ENCODE results near the gene TRDN. TPM values are rescaled to one million over a fixed set of nuclear protein-coding genes. Genes with fewer than 3 reads are reported as not detected.
A peak's percentile ranks its signal among the peaks of the same experiment; 100 is the strongest.

The TRDN gene
- total RNA-seq, 1 donor from 2014 or later: 0.06 TPM

DNA sequence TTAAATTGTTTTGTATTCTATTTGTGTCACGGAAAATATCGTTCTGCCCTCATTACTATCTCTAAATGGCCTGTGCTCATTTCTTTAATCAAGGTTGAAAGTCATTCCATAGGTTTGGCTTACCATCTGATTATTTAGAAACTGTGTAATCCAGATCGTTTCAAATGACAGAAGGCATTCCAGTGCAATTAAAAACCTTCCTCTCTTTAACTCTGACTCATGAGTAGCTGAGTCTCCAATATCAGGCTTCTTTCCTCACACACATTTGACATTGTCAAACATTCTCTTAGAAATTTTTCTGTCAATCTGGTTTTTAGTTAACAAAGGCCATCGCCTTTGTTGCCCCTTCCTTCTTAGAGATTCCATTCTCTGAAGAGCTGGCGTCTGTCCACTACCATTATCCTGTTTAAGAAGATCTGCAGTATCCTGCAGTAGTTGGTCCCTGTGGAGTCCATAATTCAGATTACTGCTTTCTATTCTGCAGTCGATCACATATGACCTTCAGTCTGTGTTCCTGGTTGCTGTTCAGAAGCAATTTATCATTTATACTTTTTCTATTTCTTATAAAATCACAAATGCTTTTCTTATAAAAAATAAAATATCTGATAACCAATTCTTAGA is 3.9 kb upstream of the TRDN start:
- H3K9ac ChIP-seq: no peak overlapping the region
- no peaks in the 10 kb centered on the region for H3K27me3 ChIP-seq
- no peaks in the 10 kb centered on the region for H3F3A ChIP-seq (ENCODE audit: low read depth)
- no peaks in the 10 kb centered on the region for H3K79me2 ChIP-seq (ENCODE audit: low read depth)
- Mint-ChIP-seq H3K4me1 (peaks cover 32% of the 10 kb centered on the region), H3K27me3 (ENCODE audit: insufficient read depth, low read depth) (no peaks in the 10 kb centered on the region), H3K4me3 (no peak overlapping the region), H3K27ac (peak overlapping the region; percentile 23), H3K36me3 (no peaks in the 10 kb centered on the region), H3K9me3 (peaks cover 3% of the 10 kb centered on the region)
- no peak overlapping the region for H3K4me3 ChIP-seq
- TF ChIP-seq EZH2 (IDR thresholded peaks at IDR 0.05) (no peak), EZH2phosphoT487 (IDR thresholded peaks at IDR 0.05) (no peak)
- TF ChIP-seq, protein P1, sequence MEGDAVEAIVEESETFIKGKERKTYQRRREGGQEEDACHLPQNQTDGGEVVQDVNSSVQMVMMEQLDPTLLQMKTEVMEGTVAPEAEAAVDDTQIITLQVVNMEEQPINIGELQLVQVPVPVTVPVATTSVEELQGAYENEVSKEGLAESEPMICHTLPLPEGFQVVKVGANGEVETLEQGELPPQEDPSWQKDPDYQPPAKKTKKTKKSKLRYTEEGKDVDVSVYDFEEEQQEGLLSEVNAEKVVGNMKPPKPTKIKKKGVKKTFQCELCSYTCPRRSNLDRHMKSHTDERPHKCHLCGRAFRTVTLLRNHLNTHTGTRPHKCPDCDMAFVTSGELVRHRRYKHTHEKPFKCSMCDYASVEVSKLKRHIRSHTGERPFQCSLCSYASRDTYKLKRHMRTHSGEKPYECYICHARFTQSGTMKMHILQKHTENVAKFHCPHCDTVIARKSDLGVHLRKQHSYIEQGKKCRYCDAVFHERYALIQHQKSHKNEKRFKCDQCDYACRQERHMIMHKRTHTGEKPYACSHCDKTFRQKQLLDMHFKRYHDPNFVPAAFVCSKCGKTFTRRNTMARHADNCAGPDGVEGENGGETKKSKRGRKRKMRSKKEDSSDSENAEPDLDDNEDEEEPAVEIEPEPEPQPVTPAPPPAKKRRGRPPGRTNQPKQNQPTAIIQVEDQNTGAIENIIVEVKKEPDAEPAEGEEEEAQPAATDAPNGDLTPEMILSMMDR (IDR thresholded peaks at IDR 0.05): no peak
- no peaks in the 10 kb centered on the region for H4K20me1 ChIP-seq (ENCODE audit: low read depth)
- H3K36me3 ChIP-seq: no peaks in the 10 kb centered on the region
- no peak overlapping the region for H2AFZ ChIP-seq (replicated peaks)
- H3K4me1 ChIP-seq: peaks cover 15% of the 10 kb centered on the region
- no peak overlapping the region for H3K27ac ChIP-seq
- H3K9me3 ChIP-seq (ENCODE audit: low read depth): no peaks in the 10 kb centered on the region
- H3K4me2 ChIP-seq: no peak overlapping the region
- peak; percentile 20 for DNase-seq (ENCODE audit: low spot score)

DNA sequence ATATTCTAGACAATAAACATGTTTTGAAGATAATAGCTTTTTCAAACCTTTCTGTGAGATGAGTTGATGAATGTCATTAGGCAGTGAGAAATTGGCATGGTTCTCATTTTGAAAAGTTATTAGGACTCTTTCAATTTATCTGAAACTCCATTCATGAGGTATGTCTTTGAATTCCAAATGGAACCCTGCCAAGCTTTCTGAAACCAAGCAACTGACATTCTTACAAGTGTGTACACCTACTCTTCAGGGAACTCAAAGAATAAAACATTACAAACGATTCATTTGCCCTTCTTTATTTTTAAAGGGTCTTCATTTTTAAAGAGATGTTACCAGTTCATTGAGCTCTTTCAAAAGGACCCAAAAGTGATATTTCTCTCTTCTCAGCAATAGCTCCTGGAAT is 2.1 kb upstream of the TRDN start:
- Mint-ChIP-seq H3K9me3 (no peaks in the 10 kb centered on the region), H3K27ac (no peak overlapping the region), H3K4me3 (no peak overlapping the region), H3K27me3 (ENCODE audit: insufficient read depth, low read depth) (no peaks in the 10 kb centered on the region), H3K36me3 (no peaks in the 10 kb centered on the region), H3K4me1 (peaks cover 32% of the 10 kb centered on the region)
- Histone ChIP-seq H3K79me2 (ENCODE audit: low read depth) (no peaks in the 10 kb centered on the region), H2AFZ (replicated peaks) (no peak overlapping the region), H3K4me3 (no peak overlapping the region), H3K9me3 (ENCODE audit: low read depth) (no peaks in the 10 kb centered on the region), H3K36me3 (no peaks in the 10 kb centered on the region), H3K27me3 (no peaks in the 10 kb centered on the region), H3K4me1 (peaks cover 15% of the 10 kb centered on the region), H4K20me1 (ENCODE audit: low read depth) (no peaks in the 10 kb centered on the region), H3F3A (ENCODE audit: low read depth) (no peaks in the 10 kb centered on the region), H3K4me2 (no peak overlapping the region), H3K9ac (no peak overlapping the region), H3K27ac (no peak overlapping the region)
- no peak for DNase-seq (ENCODE audit: low spot score)
- TF ChIP-seq EZH2phosphoT487 (IDR thresholded peaks at IDR 0.05): no peak
- TF ChIP-seq, protein P1 (IDR thresholded peaks at IDR 0.05): no peak
- TF ChIP-seq EZH2 (IDR thresholded peaks at IDR 0.05): no peak

DNA sequence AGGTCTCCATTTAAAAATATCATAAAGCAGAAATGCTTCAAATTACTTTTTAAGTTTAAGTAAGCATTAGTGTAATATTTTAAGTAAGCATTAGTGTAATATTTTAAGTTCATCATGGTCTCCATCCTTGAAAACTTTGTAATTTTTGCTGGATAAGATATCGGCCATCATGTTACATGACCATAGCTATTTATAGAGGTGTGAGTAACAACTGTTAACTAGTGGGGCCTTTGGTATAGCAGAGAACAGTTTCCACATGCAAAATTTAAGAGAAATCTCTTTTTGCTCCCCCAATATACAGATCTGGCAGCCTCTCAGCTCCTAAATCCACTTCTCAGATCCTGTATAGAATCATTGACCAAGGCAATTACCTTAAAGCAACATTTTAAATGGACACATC is 468 bp downstream of the TRDN start:
- no peak overlapping the region for H3K9ac ChIP-seq
- no peaks in the 10 kb centered on the region for H3K27me3 Mint-ChIP-seq (ENCODE audit: insufficient read depth, low read depth)
- no peaks in the 10 kb centered on the region for H4K20me1 ChIP-seq (ENCODE audit: low read depth)
- no peaks in the 10 kb centered on the region for H3K27me3 ChIP-seq
- H3K36me3 ChIP-seq: no peaks in the 10 kb centered on the region
- no peaks in the 10 kb centered on the region for H3K9me3 Mint-ChIP-seq
- H3K4me2 ChIP-seq: peak overlapping the region; percentile 1
- no peaks in the 10 kb centered on the region for H3K79me2 ChIP-seq (ENCODE audit: low read depth)
- H3F3A ChIP-seq (ENCODE audit: low read depth): no peaks in the 10 kb centered on the region
- H3K9me3 ChIP-seq (ENCODE audit: low read depth): no peaks in the 10 kb centered on the region
- no peak overlapping the region for H3K4me3 Mint-ChIP-seq
- peaks cover 29% of the 10 kb centered on the region for H3K4me1 Mint-ChIP-seq
- H3K27ac ChIP-seq: no peak overlapping the region
- peak overlapping the region; percentile 64 for H3K27ac Mint-ChIP-seq
- H2AFZ ChIP-seq (replicated peaks): peak overlapping the region; percentile 59
- H3K4me1 ChIP-seq: peaks cover 15% of the 10 kb centered on the region
- H3K36me3 Mint-ChIP-seq: no peaks in the 10 kb centered on the region
- H3K4me3 ChIP-seq: no peak overlapping the region
- no peak for TF ChIP-seq EZH2phosphoT487 (IDR thresholded peaks at IDR 0.05)
- TF ChIP-seq EZH2 (IDR thresholded peaks at IDR 0.05): no peak
- TF ChIP-seq, protein P1 (IDR thresholded peaks at IDR 0.05): no peak
- DNase-seq (ENCODE audit: low spot score): no peak
